Kidney (tissue), 14 donors: ENCODE results near the gene DNLZ. TPM values are rescaled to one million over a fixed set of nuclear protein-coding genes. Genes with fewer than 3 reads are reported as not detected.

ENCODE experiments used
- DNase-seq, 5 donors: peaks; one replicate each; pipeline ENCODE4 v3.0.0-alpha.2; 2013 to 2020
- FAIRE-seq: peaks from 2 replicates; lab custom pipeline; 2012; peaks lifted over from hg19 to GRCh38; lab: Jason Lieb, UNC
- H3K27ac ChIP-seq, 2 donors: one replicate each; pipeline ENCODE4 v1.7.0; 2013; ENCODE audit warnings: low read depth in 2 of 2, low read length in 2 of 2, inconsistent platforms in 1 of 2
- H3K27me3 ChIP-seq: one replicate; pipeline ENCODE4 v1.7.1; 2013; ENCODE audit warnings: low read length, inconsistent platforms; ENCODE audit not compliant: control insufficient read depth, insufficient read depth
- H3K36me3 ChIP-seq, 3 donors: one replicate each; pipeline versions ENCODE4 v1.7.0 to v1.7.1; 2013; ENCODE audit warnings: low read length in 3 of 3, control low read depth in 1 of 3, inconsistent platforms in 1 of 3; ENCODE audit not compliant: insufficient read depth in 3 of 3, control insufficient read depth in 2 of 3
- H3K4me1 ChIP-seq, 3 donors: one replicate each; pipeline versions ENCODE4 v1.7.0 to v1.7.1; 2013; ENCODE audit warnings: low read length in 3 of 3, inconsistent platforms in 1 of 3, low read depth in 1 of 3; ENCODE audit not compliant: control insufficient read depth in 2 of 3, insufficient read depth in 2 of 3
- H3K4me3 ChIP-seq, 3 donors: one replicate each; pipeline versions ENCODE4 v1.7.0 to v1.8.1; 2013; ENCODE audit warnings: low read length in 3 of 3, control low read depth in 1 of 3, inconsistent platforms in 1 of 3
- H3K9ac ChIP-seq, 3 donors: one replicate each; pipeline versions ENCODE4 v1.7.0 to v1.7.1; 2013; ENCODE audit warnings: low read length in 3 of 3, control low read depth in 1 of 3, inconsistent platforms in 1 of 3
- H3K9me3 ChIP-seq, 3 donors: one replicate each; pipeline versions ENCODE4 v1.7.0 to v1.7.1; 2013; ENCODE audit warnings: low read length in 3 of 3, control low read depth in 1 of 3, inconsistent platforms in 1 of 3; ENCODE audit not compliant: control insufficient read depth in 2 of 3, insufficient read depth in 1 of 3
- CTCF ChIP-seq: IDR thresholded peaks from 3 replicates; pipeline ENCODE4 v1.5.1; 2012; ENCODE audit warnings: mild to moderate bottlenecking, moderate library complexity, borderline replicate concordance; ENCODE audit not compliant: insufficient read depth; ENCODE audit errors: extremely low read depth
- intact Hi-C: fragments of 100-400 bp; cut with DNase I; formaldehyde crosslinking; loops from one replicate; pipeline ENCODE4 v1.11.1; 2022
- polyA plus RNA-seq: library from polyadenylated mRNA; stranded (reverse); fragments of 350-450 nt; fragmentation: Illumina TruSeq; extraction: RNeasy Lipid Tissue Mini Kit (QIAGEN cat#74804); gene quantifications from one replicate; pipeline ENCODE4 v1.2.3, GENCODE V29; 2014; ENCODE audit warnings: low read depth, low replicate concordance; ENCODE audit not compliant: insufficient read depth
- total RNA-seq: library from RNA; stranded (reverse); fragmentation: NEBNext Ultra II Directional; extraction: Animal tissue kit (Norgen Biotek cat#: 25700); gene quantifications from one replicate; pipeline ENCODE4 v1.2.1, GENCODE V29; 2021
- donor health status: control.
- donor health status: control.
- donor health status: control.
- donor health status: control.
- donor health status: control.
- donor health status: DM: yes; HTN: yes; CAD: no.
- donor health status: Normal renal cell carcinoma (clear cell type).

The DNLZ gene
- total and polyA plus RNA-seq, 2 donors from 2014 or later = 22.1 to 30.4 TPM

- no peaks in the 10 kb centered on the region for H3K9me3 ChIP-seq
- no peak overlapping the region for H3K27ac ChIP-seq
- intact Hi-C loops = no loop called here
- no peak overlapping the region for H3K9ac ChIP-seq
- no peaks in the 10 kb centered on the region for H3K27me3 ChIP-seq
- peaks cover 0 to 5% (median 0%) of the 10 kb centered on the region in 3 donors for H3K4me1 ChIP-seq
- FAIRE-seq = no peak
- no peak overlapping the region for H3K4me3 ChIP-seq
- no peaks in the 10 kb centered on the region for H3K36me3 ChIP-seq
- TF ChIP-seq CTCF = no peak
- DNase-seq = no peak
These were observed 25.8 kb downstream of the DNLZ start for GRCh38 chr9:136337416-136338395.

- Histone ChIP-seq H3K4me1 (peaks cover 0 to under 1% (median 0%) of the 10 kb centered on the region in 3 donors), H3K27ac (no peak overlapping the region), H3K36me3 (no peaks in the 10 kb centered on the region), H3K4me3 (no peak overlapping the region), H3K27me3 (no peaks in the 10 kb centered on the region), H3K9me3 (no peaks in the 10 kb centered on the region), H3K9ac (no peak overlapping the region)
- intact Hi-C loops = no loop called here
- FAIRE-seq (no peak), DNase-seq (no peak)
- no peak for TF ChIP-seq CTCF
These were observed 26.7 kb downstream of the DNLZ start for GRCh38 chr9:136336881-136337280.

GRCh38 chr9:136336156-136336870 is 27.2 kb downstream of the DNLZ start:
- intact Hi-C loops = no loop called here
- FAIRE-seq (no peak), DNase-seq (no peak)
- no peak for TF ChIP-seq CTCF
- H3K4me3 ChIP-seq = no peak overlapping the region
- no peaks in the 10 kb centered on the region for H3K27me3 ChIP-seq
- no peaks in the 10 kb centered on the region for H3K4me1 ChIP-seq
- no peaks in the 10 kb centered on the region for H3K9me3 ChIP-seq
- no peak overlapping the region for H3K9ac ChIP-seq
- no peak overlapping the region for H3K27ac ChIP-seq
- no peaks in the 10 kb centered on the region for H3K36me3 ChIP-seq
